LNCAP (cell line): ENCODE measurements around the gene AMZ2.

Source experiments
- CTCF ChIP-seq: fragments of 450-650 bp; IDR thresholded peaks from 2 replicates; pipeline ENCODE4 v1.5.1; 2017; ENCODE audit warnings: mild to moderate bottlenecking

Gene AMZ2

GRCh38 chr17:68297195-68297594 is 49.4 kb downstream of the AMZ2 start:
- no peak for TF ChIP-seq CTCF

GRCh38 chr17:68298601-68299000 is 50.8 kb downstream of the AMZ2 start:
- TF ChIP-seq CTCF = no peak

- TF ChIP-seq CTCF = no peak
These were observed 52.0 kb downstream of the AMZ2 start for GRCh38 chr17:68299817-68300216.

- no peak for TF ChIP-seq CTCF
These were observed 53.7 kb downstream of the AMZ2 start for GRCh38 chr17:68301438-68301959.

GRCh38 chr17:68302066-68302564 is 54.3 kb downstream of the AMZ2 start:
- TF ChIP-seq CTCF = no peak

GRCh38 chr17:68302666-68303065 is 54.8 kb downstream of the AMZ2 start:
- TF ChIP-seq CTCF = no peak

- no peak for TF ChIP-seq CTCF
These were observed 56.9 kb downstream of the AMZ2 start for GRCh38 chr17:68304706-68305105.

GRCh38 chr17:68305142-68305541 is 57.3 kb downstream of the AMZ2 start:
- TF ChIP-seq CTCF = no peak
